Activated CD4-positive, alpha-beta T cell treated with anti-CD3 and anti-CD28 coated beads for 1 hour (primary cell): Measurements from ENCODE around the gene CAMP.
"Not testable (repeated sequence)": the region's sequence is repeated elsewhere in the genome, so short reads cannot be mapped to it uniquely, and the experiment has no call there.

Source experiments
- DNase-seq: peaks from one replicate; pipeline ENCODE4 v3.0.0-alpha.2; 2020

Gene CAMP

DNA sequence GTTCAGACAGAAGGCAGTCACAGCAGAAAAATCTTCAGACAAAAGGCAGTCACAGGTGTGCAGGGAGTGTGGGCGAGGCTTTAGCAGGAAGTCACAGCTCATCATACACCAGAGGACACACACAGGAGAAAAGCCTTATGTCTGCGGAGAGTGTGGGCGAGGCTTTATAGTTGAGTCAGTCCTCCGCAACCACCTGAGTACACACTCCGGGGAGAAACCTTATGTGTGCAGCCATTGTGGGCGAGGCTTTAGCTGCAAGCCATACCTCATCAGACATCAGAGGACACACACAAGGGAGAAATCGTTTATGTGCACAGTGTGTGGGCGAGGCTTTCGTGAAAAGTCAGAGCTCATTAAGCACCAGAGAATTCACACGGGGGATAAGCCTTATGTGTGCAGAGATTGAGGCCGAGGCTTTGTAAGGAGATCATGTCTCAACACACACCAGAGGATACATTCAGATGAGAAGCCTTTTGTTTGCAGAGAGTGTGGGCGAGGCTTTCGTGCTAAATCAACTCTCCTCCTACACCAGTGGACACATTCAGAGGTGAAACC, 45.2 kb downstream of the CAMP start:
- DNase-seq: peak; percentile 70

DNA sequence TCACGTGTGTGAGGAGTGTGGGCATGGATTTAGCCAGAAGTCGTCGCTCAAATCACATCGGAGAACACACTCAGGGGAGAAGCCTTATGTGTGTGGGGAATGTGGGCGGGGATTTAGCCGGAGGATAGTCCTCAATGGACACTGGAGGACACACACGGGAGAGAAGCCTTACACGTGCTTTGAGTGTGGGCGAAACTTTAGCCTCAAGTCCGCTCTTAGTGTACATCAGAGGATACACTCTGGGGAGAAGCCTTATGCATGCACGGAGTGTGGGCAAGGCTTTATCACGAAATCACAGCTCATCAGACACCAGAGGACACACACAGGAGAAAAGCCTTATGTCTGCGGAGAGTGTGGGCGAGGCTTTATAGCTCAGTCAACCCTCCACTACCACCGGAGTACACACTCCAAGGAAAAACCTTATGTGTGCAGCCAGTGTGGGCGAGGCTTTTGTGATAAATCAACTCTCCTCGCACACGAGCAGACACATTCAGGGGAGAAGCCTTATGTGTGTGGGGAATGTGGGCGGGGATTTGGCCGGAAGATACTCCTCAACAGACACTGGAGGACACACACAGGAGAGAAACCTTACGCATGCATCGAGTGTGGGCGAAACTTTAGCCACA, 45.8 kb downstream of the CAMP start:
- peak; percentile 11 for DNase-seq

DNA sequence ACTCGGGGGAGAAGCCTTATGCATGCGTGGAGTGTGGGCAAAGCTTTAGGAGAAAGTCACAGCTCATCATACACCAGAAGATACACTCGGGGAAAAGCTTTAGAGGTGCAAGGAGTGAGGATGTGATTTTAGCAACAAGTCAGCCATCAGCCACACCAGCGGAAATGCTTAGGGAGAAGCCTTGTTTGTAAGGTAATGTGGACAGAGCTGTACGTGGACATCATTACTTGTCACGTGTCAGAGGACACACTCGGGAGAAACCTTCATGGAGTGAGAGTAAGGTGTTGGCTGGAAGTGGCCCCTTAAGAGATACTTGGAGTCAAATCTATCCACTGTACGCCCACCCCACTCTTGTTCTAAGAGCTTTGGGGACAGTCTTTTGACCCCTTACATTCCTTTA, 46.3 kb downstream of the CAMP start:
- no peak for DNase-seq

DNA sequence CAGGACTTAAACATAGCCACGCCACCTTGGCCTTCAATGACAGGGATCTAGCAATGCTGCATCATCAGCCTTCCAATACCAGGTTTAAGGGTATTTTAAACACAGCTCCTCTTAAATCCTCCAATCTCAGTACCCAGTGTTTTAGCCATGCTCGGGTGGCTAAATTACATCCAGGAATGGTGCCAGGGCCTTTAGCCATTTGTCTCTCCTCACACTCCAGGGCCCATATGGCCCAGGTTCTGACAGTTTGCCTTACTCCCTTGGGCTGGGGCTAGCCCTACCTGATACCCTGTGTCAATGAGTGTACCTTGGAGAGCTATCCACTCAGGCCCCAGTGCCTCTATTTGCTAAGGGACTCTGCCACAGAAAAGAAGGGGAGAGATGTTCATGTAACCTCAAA, 47.0 kb downstream of the CAMP start:
- no peak for DNase-seq

DNA sequence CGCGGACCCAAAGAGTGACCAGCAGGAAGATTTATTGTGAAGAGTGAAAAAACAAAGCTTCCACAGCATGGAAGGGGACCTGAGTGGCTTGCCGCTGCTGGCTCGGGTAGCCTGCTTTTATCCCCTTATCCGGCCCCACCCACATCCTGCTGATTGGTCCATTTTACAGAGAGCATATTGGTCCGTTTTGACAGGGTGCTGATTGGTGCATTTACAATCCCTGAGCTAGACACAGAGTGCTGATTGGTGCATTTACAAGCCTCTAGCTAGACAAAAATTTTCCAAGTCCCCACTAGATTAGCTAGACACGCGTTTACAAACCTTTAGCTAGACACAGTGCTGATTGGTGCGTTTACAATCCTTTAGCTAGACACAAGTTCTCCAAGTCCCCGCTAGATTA, 47.9 kb downstream of the CAMP start:
- DNase-seq: not testable (repeated sequence)

DNA sequence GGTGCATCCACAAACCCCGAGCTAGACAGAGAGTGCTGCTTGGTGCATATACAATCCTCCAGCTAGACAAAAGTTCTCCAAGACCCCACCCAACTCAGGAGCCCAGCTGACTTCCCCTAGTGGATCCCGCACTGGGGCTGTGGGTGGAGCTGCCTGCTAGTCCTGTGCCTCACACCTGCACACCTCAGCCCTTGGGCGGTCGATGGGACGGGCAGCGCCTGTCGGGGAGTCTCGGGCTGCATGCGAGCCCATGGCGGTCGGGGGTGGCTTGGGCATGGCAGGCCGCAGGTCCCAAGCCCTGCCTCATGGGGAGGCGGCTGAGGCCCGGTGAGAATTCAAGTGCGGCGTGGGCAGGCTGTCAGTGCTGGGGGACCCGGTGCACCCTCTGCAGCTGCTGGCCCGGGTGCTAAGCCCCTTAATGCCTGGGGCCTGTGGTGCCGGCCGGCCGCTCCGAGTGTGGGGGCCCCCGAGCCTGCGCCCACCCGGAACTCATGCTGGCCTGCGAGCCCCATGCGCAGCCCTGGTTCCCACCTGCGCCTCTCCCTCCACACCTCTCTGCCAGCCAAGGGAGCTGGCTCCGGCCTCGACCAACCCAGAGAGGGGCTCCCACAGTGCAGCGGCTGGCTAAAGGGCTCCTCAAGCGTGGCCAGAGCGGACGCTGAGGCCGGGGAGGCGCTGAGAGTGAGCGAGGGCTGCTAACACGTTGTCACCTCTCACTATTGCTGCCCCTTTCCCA, 48.6 kb downstream of the CAMP start:
- DNase-seq: no peak

DNA sequence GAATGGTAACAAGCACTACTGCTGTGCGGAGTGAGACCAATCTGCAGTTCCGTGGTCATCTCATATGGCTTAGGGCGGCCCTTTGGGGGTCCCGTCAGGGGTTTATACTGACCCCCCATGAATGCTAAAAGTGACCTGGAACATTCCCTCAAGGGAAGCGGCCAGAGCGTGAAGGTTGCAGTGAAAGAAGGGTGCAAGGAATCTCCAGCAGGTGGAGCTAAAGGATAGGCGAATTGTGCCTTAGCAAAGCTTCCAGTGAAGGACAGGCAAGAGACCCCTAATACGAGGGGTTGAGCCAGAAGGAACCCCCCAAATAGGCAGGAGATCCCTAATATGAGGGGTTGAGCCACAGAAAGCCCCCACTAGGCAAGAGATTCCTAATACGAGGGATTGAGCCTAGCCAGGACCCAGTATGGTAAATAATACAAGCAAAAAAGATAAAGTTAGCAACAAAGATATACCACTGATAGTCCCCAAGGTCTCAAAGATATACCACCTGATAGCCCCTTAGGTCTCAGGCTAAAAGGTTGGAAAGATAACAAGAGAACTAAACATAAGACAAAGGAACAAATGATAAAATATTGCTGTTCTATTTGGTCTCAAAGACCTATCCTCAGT, 50.4 kb downstream of the CAMP start:
- peak; percentile 32 for DNase-seq

DNA sequence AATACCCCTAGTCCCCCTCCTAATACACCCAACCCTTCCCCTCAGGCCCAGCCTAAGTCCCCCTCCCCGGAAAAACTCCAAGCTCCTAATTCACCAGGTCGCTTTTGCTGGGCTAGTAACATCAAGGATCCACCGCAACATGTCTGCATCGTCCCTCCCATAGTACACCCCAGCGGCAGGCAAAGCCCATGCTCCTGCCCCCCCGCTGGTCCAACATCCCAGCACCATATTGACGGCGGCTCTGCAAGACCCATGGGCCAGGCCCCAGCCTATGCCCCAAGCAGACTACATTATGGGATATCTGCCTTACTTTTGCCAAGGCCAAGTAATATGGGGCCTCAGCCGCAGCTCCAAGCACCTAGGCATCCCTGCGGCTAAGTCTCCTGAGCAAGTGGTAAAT, 51.2 kb downstream of the CAMP start:
- DNase-seq: no peak
